KMS-11 (cell line): Measurements from ENCODE around the gene CAV1.

Source experiments
- H2AFZ ChIP-seq: fragments of 200-600 bp; sonication (generic); 2 replicates; pipeline ENCODE4 v1.6.1; 2016; ENCODE audit warnings: antibody characterized with exemption, mixed run types, low read depth
- H3K27ac ChIP-seq: fragments of 200-600 bp; sonication (generic); 2 replicates; pipeline ENCODE4 v1.6.1; 2016; ENCODE audit warnings: mild to moderate bottlenecking, mixed run types
- H3K27me3 ChIP-seq: fragments of 200-600 bp; sonication (generic); 2 replicates; pipeline ENCODE4 v1.6.1; 2017; ENCODE audit warnings: mild to moderate bottlenecking, low read depth, mixed run types, moderate library complexity; ENCODE audit not compliant: insufficient read depth
- H3K36me3 ChIP-seq: fragments of 200-600 bp; sonication (generic); 2 replicates; pipeline ENCODE4 v1.6.1; 2017; ENCODE audit warnings: mild to moderate bottlenecking, mixed run types; ENCODE audit not compliant: insufficient read depth
- H3K4me1 ChIP-seq: fragments of 200-600 bp; sonication (generic); 2 replicates; pipeline ENCODE4 v1.6.1; 2016; ENCODE audit warnings: mild to moderate bottlenecking, low read depth, mixed run types; ENCODE audit not compliant: poor library complexity, severe bottlenecking
- H3K4me2 ChIP-seq: fragments of 200-600 bp; sonication (generic); 2 replicates; pipeline ENCODE4 v1.7.0; 2016; ENCODE audit warnings: mild to moderate bottlenecking, mixed run types
- H3K4me3 ChIP-seq: fragments of 200-600 bp; sonication (generic); IDR thresholded peaks from 2 replicates; pipeline ENCODE4 v1.6.1; 2017; ENCODE audit warnings: low read depth, low read length, mixed read lengths; ENCODE audit not compliant: insufficient read depth
- H3K79me2 ChIP-seq: fragments of 200-600 bp; sonication (generic); 2 replicates; pipeline ENCODE4 v1.6.1; 2016; ENCODE audit warnings: low read depth, mixed run types; ENCODE audit not compliant: insufficient read depth
- H3K9ac ChIP-seq: fragments of 200-600 bp; sonication (generic); 2 replicates; pipeline ENCODE4 v1.6.1; 2016; ENCODE audit warnings: mild to moderate bottlenecking, mixed run types
- H4K20me1 ChIP-seq: fragments of 200-600 bp; sonication (generic); 2 replicates; pipeline ENCODE4 v1.6.1; 2016; ENCODE audit warnings: mild to moderate bottlenecking, mixed run types; ENCODE audit not compliant: insufficient read depth
- TF ChIP-seq, protein P1 (sequence below): fragments of 200-600 bp; sonication (generic); conservative IDR thresholded peaks from 2 replicates; pipeline ENCODE4 v1.6.1; 2017; ENCODE audit warnings: low read depth, mild to moderate bottlenecking, antibody characterized with exemption, low read length, moderate library complexity, mixed read lengths

The CAV1 gene

DNA sequence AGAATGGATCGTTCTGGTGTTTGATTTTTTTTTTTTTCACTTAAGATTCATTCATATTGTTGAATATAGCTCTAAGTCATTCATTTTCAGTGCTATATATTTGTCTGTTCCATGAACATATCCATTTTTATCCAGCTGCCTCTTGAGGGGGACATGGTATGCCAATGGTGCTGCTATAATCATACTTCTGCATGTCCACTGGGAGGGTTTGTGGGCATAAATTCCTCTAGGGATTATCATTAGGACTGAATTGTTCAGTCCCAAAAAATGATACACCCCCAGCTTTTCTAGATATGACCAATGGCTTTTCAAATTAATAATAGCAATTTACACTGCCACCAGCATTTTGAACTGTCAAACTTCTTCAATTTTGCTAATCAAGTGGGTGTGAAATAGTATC lies 41.1 kb downstream of the CAV1 start:
- Histone ChIP-seq H3K4me1 (no peaks in the 10 kb centered on the region), H2AFZ (no peak overlapping the region), H3K27ac (no peak overlapping the region), H3K27me3 (no peaks in the 10 kb centered on the region), H3K4me3 (no peak overlapping the region), H3K9ac (no peak overlapping the region), H3K4me2 (no peak overlapping the region), H3K79me2 (no peaks in the 10 kb centered on the region), H4K20me1 (no peaks in the 10 kb centered on the region), H3K36me3 (no peaks in the 10 kb centered on the region)
- TF ChIP-seq, protein P1, sequence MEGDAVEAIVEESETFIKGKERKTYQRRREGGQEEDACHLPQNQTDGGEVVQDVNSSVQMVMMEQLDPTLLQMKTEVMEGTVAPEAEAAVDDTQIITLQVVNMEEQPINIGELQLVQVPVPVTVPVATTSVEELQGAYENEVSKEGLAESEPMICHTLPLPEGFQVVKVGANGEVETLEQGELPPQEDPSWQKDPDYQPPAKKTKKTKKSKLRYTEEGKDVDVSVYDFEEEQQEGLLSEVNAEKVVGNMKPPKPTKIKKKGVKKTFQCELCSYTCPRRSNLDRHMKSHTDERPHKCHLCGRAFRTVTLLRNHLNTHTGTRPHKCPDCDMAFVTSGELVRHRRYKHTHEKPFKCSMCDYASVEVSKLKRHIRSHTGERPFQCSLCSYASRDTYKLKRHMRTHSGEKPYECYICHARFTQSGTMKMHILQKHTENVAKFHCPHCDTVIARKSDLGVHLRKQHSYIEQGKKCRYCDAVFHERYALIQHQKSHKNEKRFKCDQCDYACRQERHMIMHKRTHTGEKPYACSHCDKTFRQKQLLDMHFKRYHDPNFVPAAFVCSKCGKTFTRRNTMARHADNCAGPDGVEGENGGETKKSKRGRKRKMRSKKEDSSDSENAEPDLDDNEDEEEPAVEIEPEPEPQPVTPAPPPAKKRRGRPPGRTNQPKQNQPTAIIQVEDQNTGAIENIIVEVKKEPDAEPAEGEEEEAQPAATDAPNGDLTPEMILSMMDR: no peak

DNA sequence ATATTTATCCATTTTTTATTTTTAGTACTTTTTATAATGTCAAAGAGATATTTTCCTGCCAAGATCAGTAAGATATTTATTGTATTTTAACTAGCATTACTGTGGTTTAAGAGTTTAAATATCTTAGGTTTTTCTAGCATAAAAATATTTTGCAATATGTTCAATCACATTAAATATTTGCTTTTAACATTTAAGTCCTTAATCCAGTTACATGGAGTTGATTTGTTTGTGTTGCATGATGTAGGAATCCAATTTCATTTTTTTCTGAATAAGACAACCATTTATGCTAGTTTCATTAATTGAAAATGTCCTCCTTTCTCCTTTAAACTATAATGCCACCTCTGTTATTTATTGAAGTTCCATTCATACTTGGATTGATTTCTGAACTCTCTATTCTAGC lies 41.8 kb downstream of the CAV1 start:
- Histone ChIP-seq H3K4me2 (no peak overlapping the region), H4K20me1 (no peaks in the 10 kb centered on the region), H3K4me1 (no peaks in the 10 kb centered on the region), H3K27me3 (no peaks in the 10 kb centered on the region), H3K79me2 (no peaks in the 10 kb centered on the region), H3K36me3 (no peaks in the 10 kb centered on the region), H3K9ac (no peak overlapping the region), H3K4me3 (no peak overlapping the region), H2AFZ (no peak overlapping the region), H3K27ac (no peak overlapping the region)
- TF ChIP-seq, protein P1: no peak

DNA sequence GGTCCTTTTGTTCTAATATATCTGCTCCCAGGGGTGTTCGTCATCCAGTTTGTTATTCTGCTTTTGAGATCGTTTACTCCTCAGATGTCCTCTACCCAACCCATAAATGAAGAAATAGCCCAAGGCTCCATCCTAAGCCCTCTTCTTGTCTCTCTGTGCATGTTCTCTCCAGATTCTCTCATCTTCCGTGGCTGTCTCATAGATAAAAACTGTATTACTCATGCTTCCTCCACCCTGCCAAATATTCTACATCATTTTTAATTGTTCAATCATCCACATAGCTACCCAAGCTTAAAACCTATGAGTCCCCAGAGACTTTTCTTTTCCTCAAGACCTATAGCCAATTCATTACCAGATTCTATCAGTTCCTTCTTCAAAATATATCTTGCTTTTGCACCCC lies 44.9 kb downstream of the CAV1 start:
- TF ChIP-seq, protein P1: no peak
- no peak overlapping the region for H3K4me2 ChIP-seq
- H3K27ac ChIP-seq: no peak overlapping the region

DNA sequence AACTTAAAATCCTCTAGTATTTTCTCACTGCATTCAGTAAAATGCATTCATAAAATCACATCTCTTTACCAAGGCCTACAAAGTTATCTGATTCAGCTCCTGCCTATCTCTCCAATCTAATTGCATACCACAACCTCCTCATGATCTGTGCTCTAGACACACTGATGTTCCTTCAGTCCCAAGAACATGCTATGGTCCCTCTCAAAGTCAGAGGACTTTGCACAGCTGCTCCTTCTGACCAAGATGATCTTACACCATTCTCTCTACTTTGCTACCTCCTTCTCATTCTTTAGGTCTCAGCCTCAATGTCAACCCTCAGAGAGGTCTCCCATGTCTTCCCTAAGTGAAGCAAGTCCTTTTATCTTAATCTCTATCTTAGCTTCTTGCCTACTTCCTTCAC lies 45.5 kb downstream of the CAV1 start:
- Histone ChIP-seq H3K4me2 (no peak overlapping the region), H4K20me1 (no peaks in the 10 kb centered on the region), H2AFZ (no peak overlapping the region), H3K79me2 (no peaks in the 10 kb centered on the region), H3K36me3 (no peaks in the 10 kb centered on the region), H3K27me3 (no peaks in the 10 kb centered on the region), H3K4me3 (no peak overlapping the region), H3K9ac (no peak overlapping the region), H3K27ac (no peak overlapping the region), H3K4me1 (peaks cover 14% of the 10 kb centered on the region)
- TF ChIP-seq, protein P1: no peak

More for the DNA sequence above, 44.9 kb downstream of the CAV1 start:
- Histone ChIP-seq H3K9ac (no peak overlapping the region), H2AFZ (no peak overlapping the region), H3K27me3 (no peaks in the 10 kb centered on the region), H3K79me2 (no peaks in the 10 kb centered on the region), H4K20me1 (no peaks in the 10 kb centered on the region), H3K4me1 (peaks cover 14% of the 10 kb centered on the region), H3K36me3 (no peaks in the 10 kb centered on the region), H3K4me3 (no peak overlapping the region)
